ENCODE measurements around the gene OR51A2.
"Not testable (repeated sequence)": the region's sequence is repeated elsewhere in the genome, so short reads cannot be mapped to it uniquely, and the experiment has no call there.

OR51A2 gene, protein sequence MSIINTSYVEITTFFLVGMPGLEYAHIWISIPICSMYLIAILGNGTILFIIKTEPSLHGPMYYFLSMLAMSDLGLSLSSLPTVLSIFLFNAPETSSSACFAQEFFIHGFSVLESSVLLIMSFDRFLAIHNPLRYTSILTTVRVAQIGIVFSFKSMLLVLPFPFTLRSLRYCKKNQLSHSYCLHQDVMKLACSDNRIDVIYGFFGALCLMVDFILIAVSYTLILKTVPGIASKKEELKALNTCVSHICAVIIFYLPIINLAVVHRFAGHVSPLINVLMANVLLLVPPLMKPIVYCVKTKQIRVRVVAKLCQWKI

DNA sequence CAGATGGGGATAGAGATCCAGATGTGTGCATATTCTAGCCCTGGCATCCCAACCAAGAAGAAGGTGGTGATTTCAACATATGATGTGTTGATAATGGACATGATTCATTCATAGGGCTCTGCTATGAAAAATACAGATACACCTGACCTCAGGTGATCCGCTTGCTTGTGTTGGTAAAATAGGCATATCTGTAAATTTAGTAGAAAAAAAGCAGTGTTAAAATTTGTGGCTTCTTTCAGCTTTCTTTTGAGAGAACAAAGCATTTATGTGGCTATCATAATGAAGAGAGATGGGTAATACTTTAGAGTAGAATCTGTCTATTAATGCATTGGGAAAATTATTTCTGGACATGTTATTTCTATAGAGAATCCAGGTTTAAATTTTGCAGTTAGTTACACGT lies at the start of gene OR51A2:
TSS of gene OR51A2 (minus strand) at position 101 of the 400 bp plus-strand sequence. CDS start at position 101, 0 bp downstream.
- DNase-seq: not testable (repeated sequence)

DNA sequence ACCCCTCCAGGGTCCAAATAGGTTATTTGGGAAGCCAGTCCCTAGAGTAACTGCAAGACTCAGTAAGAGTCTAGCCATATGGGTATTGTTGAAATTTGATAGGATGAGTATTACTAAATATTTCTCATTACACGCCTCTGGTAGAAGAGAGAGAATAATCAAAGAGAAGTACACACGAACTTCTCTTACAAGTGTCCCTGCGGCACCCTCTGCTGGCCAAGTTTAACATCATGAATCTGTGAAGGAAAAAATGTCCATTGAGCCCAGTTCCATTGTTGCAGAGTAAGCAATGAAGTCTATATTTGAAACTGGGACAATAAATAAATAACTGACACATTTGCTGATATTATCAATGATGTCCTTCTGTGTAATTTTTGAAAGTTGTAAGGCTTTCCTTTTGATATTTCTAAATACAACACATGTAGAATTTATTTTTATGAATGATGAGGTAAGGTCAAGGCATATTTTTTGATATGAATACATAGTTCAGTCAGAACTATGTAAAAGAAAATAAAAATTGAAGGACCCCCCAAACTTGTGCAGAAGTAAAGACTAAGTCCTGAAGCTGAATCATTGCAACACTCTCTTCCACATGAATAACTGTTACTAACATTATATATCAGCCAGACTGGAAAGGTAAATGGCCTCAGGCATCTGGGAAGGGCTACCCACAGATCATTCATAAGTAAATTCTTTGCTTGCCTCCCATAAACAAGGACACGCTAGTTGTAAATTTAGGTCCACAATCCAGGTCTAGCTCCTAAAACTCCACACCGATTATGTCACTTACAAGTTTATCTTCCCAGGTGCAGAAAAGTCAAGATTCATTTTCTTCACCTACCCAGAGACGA lies 49.1 kb upstream of the OR51A2 start:
- DNase-seq: peak; percentile 75

DNA sequence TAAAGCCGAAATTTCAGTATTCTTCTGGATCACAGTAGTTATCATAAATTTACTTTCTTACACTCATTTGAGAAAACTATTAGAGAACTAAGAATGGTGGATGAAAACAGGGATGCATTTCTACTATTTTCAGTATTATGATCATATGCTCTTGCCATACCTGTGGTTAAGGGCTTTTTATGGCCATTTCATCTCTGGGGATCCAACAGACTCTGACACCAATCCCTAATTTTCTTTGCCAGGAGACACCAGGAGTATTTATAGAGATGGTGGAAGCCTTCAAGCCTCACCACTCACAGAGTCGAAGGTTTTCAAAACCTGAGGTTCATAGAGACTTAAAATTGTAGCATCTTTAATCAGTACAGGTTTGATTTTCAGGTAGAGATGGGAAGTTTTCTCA lies 39.0 kb upstream of the OR51A2 start, which contains the start of gene OR51L1:
TSS of gene OR51L1 (plus strand) at position 301 of the 400 bp plus-strand sequence. CDS start 4,132 bp downstream, outside the sequence.
- no peak for DNase-seq

DNA sequence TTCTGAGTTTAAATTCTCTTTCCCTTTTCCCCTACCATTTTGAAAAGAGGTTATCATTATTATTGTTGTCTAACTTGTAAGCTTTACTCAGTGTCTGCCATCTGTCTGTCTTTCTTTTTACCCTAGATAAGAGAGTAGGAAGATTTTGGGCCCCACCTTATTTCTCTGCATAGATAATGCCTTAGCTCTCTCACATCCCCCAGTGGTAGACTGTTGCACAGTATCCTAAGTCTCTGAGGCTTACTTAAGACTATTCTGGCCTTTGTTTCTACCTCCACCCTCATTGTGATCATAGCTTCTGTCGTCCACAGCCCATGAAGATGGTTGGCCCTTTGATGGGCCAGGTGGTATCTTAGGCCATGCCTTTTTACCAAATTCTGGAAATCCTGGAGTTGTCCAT lies 35.5 kb upstream of the OR51A2 start:
- DNase-seq: no peak

DNA sequence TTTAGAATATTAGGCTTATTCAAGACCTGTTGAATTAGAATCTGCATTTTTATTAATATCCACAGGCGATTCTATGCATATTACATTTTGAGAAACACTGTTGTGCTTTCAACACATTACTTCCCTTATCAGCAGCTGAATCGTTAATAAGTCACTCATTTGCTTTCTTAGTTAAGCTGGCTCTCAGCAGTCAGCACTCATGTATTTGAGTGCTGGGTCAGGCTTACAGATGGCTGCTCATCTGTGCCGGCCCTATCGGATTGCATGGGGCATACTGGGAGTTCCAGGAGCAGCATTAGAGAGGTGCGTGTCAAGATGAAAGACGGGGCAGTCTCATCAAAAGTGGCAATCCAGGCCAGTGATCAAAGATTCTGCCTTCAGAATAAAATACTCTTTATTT lies 28.3 kb upstream of the OR51A2 start:
- DNase-seq: no peak

DNA sequence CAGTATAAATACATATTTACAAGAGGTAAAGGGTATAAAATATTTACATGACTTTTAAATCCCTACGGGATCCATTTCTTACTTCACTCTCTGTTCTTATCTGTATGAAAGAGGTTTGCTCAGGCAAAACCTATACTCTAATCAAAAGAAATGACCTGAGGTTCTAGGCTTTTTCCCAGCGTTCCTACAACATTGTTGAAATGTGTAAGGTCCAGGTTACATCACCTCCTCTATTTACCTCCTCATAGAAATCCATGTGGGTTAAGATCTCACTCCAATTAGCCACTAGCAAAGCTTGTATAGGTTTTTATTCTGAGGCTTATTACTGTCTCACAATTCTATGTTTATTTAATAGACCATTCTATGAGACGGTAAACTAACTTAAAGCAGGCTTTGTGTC lies 27.2 kb upstream of the OR51A2 start:
- no peak for DNase-seq

DNA sequence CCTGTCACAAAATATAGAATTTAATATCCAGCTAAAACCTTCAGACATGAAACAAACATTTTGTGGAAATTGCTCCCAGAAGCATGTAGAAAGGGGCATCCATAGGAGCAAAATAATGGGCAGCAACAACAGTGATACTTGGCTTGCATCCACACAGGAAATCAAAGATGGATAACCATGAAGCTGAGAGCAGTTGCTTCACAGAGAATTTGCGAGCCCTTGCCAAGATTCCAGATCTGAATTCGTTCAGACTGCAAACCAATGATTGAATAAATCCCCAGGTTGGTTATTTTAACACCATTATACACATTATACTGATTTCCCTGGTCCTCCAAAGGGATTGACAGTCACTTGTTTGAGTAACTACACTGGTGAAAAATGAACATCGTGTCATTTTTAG lies 23.5 kb upstream of the OR51A2 start:
- no peak for DNase-seq

DNA sequence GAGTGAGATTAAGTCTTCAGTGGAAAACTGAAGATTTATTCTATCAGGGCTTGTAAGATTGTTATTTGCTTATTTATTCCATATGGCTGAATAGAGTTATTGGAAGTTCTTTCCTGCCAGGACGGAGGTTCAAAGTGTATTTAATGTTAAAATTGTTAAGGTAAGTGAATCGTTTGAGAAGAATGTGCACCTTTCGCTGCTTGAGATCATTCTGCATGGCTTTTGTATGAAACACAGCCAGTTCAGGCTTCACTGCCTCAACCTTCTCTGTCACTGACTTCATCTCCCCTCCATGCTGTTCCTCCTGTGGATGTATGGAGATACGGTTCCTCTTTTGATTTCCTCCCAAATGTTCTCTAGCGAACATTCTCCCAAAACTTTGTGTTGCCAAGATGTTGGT lies 19.9 kb upstream of the OR51A2 start:
- DNase-seq: no peak

DNA sequence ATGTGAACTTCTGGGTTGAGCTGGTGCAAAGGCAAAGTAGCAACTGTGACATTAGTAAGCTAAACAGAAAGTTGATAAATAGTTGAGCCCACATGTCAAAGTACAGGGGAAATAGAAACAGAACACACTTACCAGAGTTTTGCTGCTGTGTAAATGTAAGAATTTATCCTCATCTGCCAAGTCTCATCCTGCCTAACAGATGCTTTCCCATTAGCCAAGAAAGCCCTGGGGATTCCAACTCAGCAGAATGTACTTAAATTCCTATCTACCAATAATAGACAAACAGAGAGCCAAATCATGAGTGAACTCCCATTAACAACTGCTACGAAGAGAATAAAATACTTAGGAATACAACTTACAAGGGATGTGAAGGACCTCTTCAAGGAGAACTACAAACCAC lies 7.3 kb upstream of the OR51A2 start:
- no peak for DNase-seq

DNA sequence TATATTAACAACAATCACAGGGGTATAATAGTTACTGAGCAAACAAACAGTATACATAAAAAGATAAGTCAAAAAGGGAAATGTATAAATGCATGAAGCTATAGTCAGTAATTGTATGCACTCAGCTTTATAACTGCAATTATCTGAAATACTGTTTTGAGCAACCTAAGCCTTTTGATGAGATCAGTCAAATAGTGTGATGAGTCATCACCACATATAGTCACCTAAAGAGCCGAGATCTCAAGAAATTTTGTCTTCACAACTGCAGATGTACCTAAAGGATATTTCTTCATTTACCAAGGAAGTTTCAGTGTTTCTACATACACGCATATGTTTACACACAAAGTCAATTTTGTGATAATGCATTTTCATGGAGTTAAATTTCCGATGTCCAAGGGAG lies 5.4 kb upstream of the OR51A2 start:
- no peak for DNase-seq

DNA sequence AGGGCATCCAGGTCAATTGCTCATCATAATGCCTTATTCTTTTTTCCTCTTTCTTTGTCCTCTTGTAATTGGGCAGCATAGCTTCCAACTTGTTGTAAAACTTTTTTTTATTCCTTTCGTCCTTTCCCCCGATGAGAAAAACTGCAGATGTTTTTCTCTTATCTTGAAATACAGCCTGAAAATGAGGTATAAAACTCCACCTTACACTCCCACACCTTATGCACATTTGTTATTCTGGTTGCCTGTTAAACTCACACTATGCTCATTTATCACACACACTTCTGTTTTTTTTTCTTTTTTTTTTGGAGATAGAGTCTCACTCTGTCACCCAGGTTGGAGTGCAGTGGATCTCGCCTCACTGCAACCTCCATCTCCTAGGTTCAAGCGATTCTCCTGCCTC lies 1.9 kb upstream of the OR51A2 start:
- DNase-seq: no peak

DNA sequence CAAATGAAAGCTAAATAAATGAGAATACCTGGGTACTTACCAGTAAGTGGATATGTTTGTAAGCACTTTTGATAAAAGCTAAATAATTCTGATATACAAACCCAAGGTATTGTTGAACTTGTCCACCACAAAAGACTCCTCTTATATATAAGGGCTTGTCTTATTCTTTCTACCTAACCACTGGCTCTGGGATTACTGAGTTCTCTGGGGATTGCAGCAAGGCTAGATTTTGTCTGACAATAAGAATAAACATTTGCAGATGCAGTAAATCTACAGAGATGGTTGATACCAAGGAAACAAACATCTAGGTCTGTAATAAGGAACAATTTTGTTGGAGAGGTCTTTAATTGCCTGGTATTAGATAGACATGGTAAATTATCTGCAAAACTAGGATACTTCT lies 8.0 kb downstream of the OR51A2 start, which contains the start of gene OR51A4:
TSS of gene OR51A4 (minus strand) at position 101 of the 400 bp plus-strand sequence. CDS start 505 bp downstream, outside the sequence.
- DNase-seq: no peak

DNA sequence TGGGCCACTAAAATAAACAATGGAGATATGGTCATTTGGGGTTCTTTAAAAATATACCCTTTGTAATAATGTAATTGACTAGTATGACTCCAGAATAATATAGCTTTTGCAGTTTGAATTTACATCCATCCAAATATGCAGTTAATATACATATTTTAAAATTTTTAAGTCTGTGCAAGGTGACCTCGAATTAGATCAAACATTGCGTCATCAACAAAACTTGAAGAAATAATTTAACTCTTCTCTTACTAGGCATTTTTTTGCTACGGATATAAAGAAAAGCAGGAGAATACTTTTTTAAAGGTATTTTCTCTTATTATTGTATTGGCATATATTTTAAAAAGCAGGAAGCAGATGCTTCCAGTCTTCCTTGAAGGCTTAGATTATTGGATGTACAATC lies 18.8 kb downstream of the OR51A2 start:
- DNase-seq: no peak

DNA sequence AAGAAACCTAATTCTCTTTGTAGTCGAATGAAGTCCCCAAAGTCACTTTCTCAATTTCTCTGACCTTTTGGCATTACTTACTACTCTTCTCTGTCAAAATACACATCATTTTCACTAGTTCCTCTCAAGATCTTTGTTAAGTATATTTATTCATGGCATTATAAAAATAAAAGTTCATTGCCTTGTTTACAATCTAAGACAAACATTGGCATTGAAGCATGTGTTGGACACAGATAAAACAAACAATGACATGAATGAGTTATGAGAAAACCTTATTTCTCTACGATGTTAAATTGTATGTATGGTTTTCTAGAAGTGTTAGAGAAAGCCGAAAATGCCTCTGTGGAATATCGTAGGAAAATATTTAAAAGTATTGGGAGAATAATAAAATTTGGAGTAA lies 22.8 kb downstream of the OR51A2 start:
- no peak for DNase-seq

DNA sequence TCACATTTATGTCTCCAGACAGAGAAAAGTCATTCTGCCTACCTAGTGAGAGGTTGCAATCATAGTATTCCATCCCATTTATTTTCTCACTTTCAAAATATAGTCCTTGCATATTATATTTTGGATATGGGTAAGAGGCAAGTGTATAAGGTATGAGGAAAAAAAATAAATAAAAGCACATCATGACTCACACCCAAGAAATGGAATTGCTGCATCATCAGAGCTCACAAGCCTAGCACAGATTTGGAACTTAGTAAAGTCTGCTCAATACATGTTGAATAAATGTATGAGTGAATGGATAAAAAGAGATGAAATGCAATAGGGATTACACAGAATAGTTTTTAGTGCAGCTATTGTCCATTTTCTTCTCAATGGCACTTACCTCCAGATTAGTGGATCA lies 28.9 kb downstream of the OR51A2 start:
- no peak for DNase-seq

DNA sequence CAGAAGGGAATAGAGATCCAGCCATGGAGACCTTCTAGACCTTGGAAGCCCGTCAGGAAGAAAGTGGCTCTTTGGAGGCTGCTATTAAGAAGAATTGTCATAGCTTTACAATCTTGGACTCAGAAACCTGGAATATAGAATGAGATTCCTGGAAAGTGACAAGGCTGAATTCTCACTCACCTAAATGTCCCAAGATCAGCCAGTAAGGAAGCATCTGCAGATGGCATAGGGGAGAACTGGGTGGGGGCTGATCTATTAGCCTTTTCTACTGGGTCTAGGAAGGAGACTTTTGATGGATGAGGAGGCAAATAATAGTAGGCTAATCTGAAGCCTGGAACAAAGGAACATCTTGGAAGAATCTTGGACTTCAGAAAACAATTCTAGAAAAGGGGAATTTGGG lies 31.3 kb downstream of the OR51A2 start, which contains the start of gene OR51G1:
TSS of gene OR51G1 (minus strand) at position 101 of the 400 bp plus-strand sequence. CDS start at position 101, 0 bp downstream.
- DNase-seq: no peak

DNA sequence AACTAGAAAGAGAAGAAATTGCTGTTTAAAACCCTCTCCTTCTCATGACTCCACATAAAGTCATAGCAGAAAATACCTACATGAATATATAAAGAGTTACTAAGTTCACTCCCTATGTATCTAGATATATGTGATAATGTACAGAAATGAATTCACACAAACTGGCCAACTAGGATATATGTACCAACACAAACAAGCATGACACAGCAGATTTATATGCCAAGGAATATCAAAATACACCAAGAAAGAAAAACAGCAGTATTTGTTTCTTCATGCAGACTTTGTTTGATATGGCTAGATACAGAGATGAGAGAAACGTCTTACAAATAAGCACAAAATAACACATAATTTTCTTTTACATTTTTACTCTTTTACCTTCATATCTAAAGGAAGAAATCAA lies 33.2 kb downstream of the OR51A2 start:
- DNase-seq: no peak

DNA sequence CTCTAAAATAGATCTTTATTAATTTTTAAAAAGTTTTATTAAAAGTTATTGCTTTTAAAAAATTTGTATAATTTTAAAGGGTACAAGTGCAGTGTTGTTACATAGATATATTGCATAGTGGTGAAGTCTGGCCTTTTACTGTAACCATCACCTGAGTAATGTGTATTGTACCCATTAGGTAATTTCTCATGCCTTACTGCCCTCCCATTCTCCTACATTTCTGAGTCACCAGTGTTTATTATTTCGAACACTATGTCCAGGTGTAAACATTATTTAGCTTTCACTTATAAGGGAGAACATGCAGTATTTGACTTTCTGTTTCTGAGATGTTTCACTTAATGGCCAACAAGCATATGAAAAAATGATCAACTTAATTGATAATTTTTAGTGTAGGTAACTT lies 33.7 kb downstream of the OR51A2 start:
- DNase-seq: no peak

DNA sequence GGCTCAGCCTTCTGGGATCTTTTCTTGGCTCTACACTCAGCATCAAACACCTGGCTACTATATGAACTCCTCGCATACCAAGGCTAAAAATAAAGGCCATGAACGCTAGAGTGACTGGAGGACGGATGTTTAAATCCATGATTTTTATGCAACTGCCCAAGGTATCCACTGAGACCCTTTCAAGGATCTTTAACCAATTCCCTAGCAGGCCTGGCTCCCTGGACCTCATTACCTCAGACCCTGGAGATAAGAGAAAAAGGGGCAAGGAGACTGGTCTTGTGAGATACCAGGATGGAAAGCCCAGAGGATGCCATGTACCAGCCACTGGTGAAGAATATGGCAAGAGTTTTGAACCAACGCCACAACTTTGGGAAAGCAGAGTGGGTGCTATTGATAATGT lies 36.3 kb downstream of the OR51A2 start, which contains the start of gene OR51G2:
TSS of gene OR51G2 (minus strand) at position 101 of the 400 bp plus-strand sequence. CDS start 3,687 bp downstream, outside the sequence.
- DNase-seq: no peak

DNA sequence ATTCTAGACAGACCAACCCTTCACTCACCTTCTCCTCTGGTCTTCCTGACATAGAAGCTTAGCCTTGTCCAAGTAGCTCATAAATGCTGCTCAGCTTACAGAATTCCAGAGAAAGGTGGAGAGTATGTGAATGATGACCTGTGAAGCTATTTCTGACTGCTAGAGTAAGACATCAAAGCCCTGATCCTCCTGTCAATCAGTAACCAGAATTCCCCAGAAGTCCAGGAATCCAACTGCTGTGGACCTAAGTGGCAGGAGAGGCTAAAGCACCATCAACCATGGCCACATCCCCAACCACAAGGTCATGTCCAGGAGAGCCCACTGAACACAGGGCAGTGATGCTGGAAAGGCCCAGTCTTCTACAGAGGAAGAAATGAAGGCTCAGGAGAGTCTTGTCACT lies 38.9 kb downstream of the OR51A2 start:
- DNase-seq: no peak
